GM19468 (cell line): ENCODE results near the gene DAPK3.

Source experiments
- ATAC-seq: cut with Tn5 transposase; IDR thresholded peaks from one replicate; pipeline ENCODE4 v1.9.1; 2021; ENCODE audit warnings: mild to moderate bottlenecking, moderate library complexity, moderate number of reproducible peaks; ENCODE audit not compliant: unreplicated experiment; ENCODE audit errors: extremely low read depth

The DAPK3 gene

GRCh38 chr19:3932931-3933810 is 37.7 kb downstream of the DAPK3 start, which contains the start of gene NMRK2:
TSS of gene NMRK2 (plus strand) at chr19:3933069. CDS start at chr19:3933672, 603 bp downstream.
- ATAC-seq, result no peak

- no peak for ATAC-seq
Observed at GRCh38 chr19:3931041-3931440, 39.9 kb downstream of the DAPK3 start.

- no peak for ATAC-seq
Observed at GRCh38 chr19:3923912-3924311, 47.0 kb downstream of the DAPK3 start.

- ATAC-seq, result no peak
Observed at GRCh38 chr19:3923096-3923758, 47.7 kb downstream of the DAPK3 start.

- no peak for ATAC-seq
Observed at GRCh38 chr19:3919793-3920192, 51.1 kb downstream of the DAPK3 start.

- ATAC-seq, result no peak
Observed at GRCh38 chr19:3916033-3916432, 54.9 kb downstream of the DAPK3 start.

GRCh38 chr19:3914199-3914598 is 56.7 kb downstream of the DAPK3 start:
- ATAC-seq, result no peak

- no peak for ATAC-seq
Observed at GRCh38 chr19:3910105-3910504, 60.8 kb downstream of the DAPK3 start.
